Epithelial cell of esophagus (primary cell): ENCODE results near the gene MFSD8.
"Not testable (repeated sequence)": the region's sequence is repeated elsewhere in the genome, so short reads cannot be mapped to it uniquely, and the experiment has no call there.

ENCODE experiments used
- DNase-seq: peaks from one replicate; pipeline ENCODE4 v3.0.0; 2010; ENCODE audit warnings: low read depth
- H3K4me3 ChIP-seq: 2 replicates; pipeline ENCODE4 v1.5.1; 2011; ENCODE audit warnings: mild to moderate bottlenecking, low read length, control low read depth
- CTCF ChIP-seq: IDR thresholded peaks from 2 replicates; pipeline ENCODE4 v1.5.1; 2011; ENCODE audit warnings: low read depth, mild to moderate bottlenecking, low read length, control low read depth, inconsistent platforms; ENCODE audit not compliant: insufficient read depth; ENCODE audit errors: missing control alignments

The MFSD8 gene

GRCh38 chr4:127988638-127989037, 23.7 kb upstream of the MFSD8 start:
- no peak for TF ChIP-seq CTCF
- no peak overlapping the region for H3K4me3 ChIP-seq
- DNase-seq = no peak

GRCh38 chr4:127985989-127986388, 21.0 kb upstream of the MFSD8 start:
- TF ChIP-seq CTCF = peak; percentile 30
- H3K4me3 ChIP-seq = no peak overlapping the region
- peak; percentile 11 for DNase-seq

GRCh38 chr4:127982445-127982844, 17.5 kb upstream of the MFSD8 start:
- no peak for TF ChIP-seq CTCF

GRCh38 chr4:127978930-127979329, 14.0 kb upstream of the MFSD8 start:
- no peak for TF ChIP-seq CTCF
- DNase-seq = no peak

More at GRCh38 chr4:127982445-127982844, 17.5 kb upstream of the MFSD8 start:
- no peak for DNase-seq
- no peak overlapping the region for H3K4me3 ChIP-seq

GRCh38 chr4:127975121-127975770, 10.3 kb upstream of the MFSD8 start:
- no peak overlapping the region for H3K4me3 ChIP-seq
- no peak for TF ChIP-seq CTCF
- peak; percentile 88 for DNase-seq

More at GRCh38 chr4:127978930-127979329, 14.0 kb upstream of the MFSD8 start:
- H3K4me3 ChIP-seq = no peak overlapping the region

GRCh38 chr4:127970925-127971324, 6.0 kb upstream of the MFSD8 start:
- not testable (repeated sequence) for H3K4me3 ChIP-seq, DNase-seq

- no peak for TF ChIP-seq CTCF
- DNase-seq = no peak
- H3K4me3 ChIP-seq = no peak overlapping the region
Measured at GRCh38 chr4:127968586-127968985, 3.6 kb upstream of the MFSD8 start.
